Muscle of arm (tissue), 12 donors: ENCODE measurements around the gene DNMBP. TPM values are rescaled to one million over a fixed set of nuclear protein-coding genes. Genes with fewer than 3 reads are reported as not detected.
"Not testable (repeated sequence)": the region's sequence is repeated elsewhere in the genome, so short reads cannot be mapped to it uniquely, and the experiment has no call there.

ENCODE experiments used
- DNase-seq: peaks from one replicate; pipeline ENCODE4 v3.0.0-alpha.2; 2013
- polyA plus RNA-seq, 12 donors: library from polyadenylated mRNA; unstranded; fragments of 120-200 nt; gene quantifications; one replicate each; pipeline ENCODE4 v1.2.1, GENCODE V29; 2013; ENCODE audit not compliant: insufficient read length in 12 of 12

Gene DNMBP
- polyA plus RNA-seq, 12 donors = 11.1 to 28.2 (median 18.0) TPM; not detected in 1

DNA sequence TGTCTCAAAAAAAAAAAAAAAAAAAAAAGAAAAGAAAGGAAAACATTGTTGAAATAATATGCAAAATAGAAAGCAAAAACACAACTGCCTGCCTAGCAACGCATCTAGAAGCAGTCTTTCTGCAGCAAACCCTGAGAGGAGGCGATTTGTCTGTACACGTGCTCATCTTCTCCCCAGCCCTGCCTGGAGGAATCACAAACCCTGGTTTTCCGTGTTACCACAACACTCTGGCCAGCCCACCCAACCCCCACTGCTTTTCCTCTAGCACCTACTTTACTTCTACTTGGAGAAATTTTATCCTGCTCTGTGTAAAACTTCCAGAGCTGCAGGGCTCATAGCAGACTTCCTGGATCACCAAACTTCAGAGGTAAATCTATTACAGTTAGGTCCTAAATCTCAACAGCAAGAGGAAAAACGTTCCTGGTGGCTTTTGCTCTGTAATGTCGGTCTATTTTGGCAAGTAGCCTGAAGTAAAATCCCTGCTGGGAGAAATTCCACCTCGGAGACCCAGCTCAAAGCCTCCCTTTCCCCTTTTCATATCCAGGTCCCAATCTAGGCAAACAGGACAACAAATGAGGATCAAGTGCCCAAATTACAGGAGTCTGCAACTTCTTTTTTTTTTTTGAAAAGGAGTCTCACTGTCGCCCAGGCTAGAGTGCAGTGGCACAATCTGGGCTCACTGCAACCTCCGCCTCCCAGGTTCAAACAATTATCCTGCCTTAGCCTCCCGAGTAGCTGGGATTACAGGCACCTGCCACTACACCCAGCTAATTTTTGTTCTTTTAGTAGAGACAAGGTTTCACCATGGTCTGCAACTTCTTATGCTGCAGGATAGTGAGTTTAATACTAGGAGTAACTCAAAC is 91.6 kb downstream of the DNMBP start:
- DNase-seq = peak; percentile 48

DNA sequence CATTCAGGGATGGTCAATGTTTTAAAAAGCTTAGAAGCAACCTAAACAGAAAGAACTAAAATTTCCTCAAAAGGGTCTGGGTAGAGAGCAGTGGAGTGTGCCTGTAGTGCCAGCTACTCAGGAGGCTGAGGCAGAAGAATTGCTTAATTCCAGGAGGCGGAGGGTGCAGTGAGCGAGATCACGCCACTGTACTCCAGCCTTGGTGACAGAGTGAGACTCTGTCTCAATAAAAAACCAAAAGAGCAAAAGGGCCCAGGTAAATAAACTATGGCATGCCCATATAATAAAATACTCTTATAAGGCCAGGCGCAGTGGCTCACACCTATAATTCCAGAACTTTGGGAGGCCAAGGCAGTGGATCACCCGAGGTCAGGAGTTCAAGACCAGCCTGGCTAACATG is 93.0 kb downstream of the DNMBP start:
- DNase-seq = no peak

GRCh38 chr10:99915414-99915813 is 94.3 kb downstream of the DNMBP start:
- no peak for DNase-seq

- no peak for DNase-seq
Observed at GRCh38 chr10:99914236-99914635, 95.5 kb downstream of the DNMBP start.

- no peak for DNase-seq
Observed at GRCh38 chr10:99913831-99914235, 95.9 kb downstream of the DNMBP start.

GRCh38 chr10:99912041-99912440 is 97.7 kb downstream of the DNMBP start:
- no peak for DNase-seq

- DNase-seq = no peak
Observed at GRCh38 chr10:99908512-99908911, 101.2 kb downstream of the DNMBP start.

GRCh38 chr10:99906470-99906869 is 103.3 kb downstream of the DNMBP start:
- no peak for DNase-seq

DNA sequence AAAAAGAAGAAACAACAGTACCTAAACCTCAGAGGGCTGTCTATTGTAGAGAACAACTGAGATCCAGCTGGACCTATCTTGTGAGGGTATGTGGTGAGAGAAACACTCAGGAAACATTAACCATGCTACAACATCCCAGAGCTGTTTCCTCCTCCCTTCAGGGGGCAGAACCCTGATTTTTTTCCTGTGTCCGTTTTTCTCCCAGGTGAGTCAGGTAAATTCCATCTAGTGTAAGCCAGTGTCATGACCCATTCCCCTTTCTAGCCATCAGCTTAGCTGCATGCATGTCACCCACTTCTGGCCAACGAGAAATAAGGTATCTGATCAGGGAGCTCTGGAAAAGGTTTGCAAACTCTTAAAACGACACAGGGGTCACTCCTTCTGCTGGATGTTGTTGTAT is 103.8 kb downstream of the DNMBP start:
- DNase-seq = no peak

- no peak for DNase-seq
Observed at GRCh38 chr10:99895867-99896266, 113.9 kb downstream of the DNMBP start.

DNA sequence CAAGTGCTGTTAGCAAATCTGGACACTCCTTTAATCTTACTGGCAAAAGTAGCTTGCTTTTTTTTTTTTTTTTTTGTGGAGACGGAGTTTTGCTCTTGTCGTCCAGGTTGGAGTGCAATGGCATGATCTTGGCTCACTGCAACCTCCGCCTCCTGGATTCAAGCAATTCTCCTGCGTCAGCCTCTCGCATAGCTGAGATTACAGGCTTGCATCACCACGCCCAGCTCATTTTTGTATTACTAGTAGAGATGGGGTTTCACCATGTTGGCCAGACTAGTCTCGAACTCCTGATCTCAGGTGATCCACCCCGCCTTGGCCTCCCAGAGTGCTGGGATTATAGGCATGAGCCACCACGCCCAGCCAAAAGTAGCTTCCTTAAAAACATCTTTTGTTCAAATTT is 114.7 kb downstream of the DNMBP start:
- not testable (repeated sequence) for DNase-seq

DNA sequence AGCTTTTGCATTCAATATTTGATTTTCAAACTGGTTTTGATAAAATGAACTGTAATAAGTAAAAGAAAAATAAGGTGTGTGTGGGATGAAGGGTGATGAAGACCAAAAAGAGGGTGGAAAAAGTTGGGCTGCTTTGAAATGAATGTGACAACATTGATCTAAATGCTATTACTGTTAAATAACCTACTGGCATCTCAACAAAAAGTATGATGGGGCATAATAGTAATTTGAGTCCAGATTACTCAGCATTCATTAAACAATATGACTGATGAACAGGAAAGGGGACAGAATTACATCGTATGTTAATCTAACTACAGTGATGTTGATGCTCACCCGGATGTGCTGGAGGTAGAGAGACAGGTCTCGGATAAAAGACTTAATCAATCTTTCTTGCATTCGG is 115.1 kb downstream of the DNMBP start:
- no peak for DNase-seq

- no peak for DNase-seq
Observed at GRCh38 chr10:99888622-99889021, 121.1 kb downstream of the DNMBP start.

DNA sequence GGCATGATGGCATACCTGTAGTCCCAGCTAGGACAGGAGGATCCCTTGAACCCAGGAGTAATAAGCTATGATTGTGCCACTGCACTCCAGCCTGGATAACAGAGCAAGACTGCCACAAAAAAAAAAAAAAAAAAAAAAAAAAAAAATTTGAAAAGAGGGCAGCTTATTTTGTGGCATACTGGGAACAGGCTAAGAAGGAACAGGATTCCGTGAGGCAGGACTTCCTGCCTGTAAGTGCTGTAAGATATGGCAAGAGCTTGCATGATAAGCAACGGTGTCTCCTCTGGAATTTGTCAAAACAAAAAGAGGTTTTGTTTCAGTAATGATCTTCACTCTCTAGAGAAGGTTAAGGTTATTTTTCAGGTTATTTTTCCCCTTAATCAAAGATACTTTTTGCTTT is 126.2 kb downstream of the DNMBP start:
- DNase-seq = no peak

- no peak for DNase-seq
Observed at GRCh38 chr10:99881371-99881770, 128.4 kb downstream of the DNMBP start.

- no peak for DNase-seq
Observed at GRCh38 chr10:99880080-99880835, 129.5 kb downstream of the DNMBP start.

- no peak for DNase-seq
Observed at GRCh38 chr10:99875473-99875872, 134.3 kb downstream of the DNMBP start.

- DNase-seq = no peak
Observed at GRCh38 chr10:99874341-99875085, 135.2 kb downstream of the DNMBP start.

DNA sequence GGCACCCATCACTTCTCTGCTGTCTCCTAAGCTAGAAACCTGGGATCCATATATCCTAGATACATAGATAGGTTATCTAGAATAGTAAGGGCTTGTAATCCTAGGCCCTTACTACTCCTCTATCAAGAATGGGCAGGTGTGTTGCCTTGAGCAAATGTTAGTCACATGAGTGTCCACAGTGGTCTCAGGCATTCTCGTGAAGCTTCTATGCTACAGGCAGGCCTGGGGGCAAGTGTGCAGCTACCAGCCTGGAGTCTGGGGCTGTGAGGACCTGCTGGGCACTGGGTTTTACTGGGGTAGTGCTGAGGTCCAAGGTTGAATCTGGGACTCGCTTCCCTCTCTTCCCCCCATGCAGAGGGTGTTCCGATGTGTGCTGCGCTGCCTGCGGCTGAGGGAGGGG is 135.9 kb downstream of the DNMBP start:
- no peak for DNase-seq

DNA sequence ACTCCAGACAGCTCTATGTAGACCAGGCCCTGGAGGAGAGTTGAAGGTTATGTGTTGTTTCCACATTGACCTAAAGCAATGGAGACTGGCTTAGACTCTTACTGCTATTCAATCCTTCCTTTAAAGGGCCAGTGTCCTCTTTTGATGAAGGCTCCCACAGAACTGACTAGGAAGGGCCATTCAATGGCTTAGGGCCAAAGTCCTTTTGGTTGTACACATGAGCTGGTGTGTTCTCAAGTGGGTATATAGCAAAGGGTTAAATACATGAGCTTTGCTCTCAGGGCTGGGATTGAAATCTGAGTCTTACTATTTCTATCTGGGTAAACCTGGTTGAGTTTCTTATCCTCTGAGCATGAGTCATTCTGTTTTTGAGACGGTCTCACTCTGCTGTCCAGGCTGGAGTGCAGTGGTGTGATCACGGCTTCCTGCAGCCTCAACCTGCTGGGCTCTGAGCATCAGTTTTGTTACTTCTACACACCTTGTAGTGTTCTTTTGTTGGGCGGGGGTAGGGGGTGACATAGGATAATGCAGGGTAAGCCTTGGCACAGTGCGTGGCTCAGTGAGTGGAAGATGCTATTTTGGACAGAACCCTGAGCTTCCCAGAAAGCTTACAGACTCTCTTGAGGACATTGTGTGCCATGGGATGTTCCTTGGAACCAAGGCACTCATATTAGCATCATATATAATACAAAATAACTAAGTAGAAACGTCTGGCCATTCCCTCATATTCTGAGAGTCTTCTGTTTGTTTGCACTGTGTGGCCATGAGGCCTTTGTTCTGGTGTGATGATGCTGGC is 137.2 kb downstream of the DNMBP start:
- DNase-seq = no peak

DNA sequence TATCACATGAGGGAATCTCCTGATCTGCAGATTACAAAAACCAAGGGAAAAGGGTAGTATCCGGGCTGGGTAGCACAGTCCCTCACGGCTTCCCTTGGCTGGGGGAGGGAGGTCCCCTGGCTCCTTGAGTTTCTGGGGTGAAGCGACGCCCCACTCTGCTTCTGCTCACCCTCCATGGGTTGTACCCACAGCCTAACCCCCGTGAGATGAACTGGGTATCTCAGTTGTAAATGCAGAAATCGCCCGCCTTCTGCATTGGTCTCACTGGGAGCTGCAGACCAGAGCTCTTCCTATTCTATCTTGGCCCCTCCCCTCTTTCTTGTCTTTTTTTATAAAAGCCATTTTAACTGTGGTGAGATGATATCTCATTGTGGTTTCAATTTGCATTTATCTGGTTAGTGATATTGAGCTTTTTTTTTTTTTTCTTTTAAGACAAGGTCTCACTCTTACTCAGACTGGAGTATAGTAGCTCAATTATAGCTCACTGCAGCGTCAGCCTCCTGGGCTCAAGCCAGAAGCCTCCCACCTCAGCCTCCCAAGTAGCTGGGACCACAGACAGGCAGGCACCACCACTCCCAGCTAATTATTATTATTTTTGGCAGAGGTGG is 139.5 kb downstream of the DNMBP start:
- no peak for DNase-seq
